ENCODE data around the gene MAP6D1.

GRCh38 chr3:183824761-183825455, 469 bp downstream of the MAP6D1 start:
- TF ChIP-seq CTCF (IDR thresholded peaks at IDR 0.05) = no peak
- no peak for TF ChIP-seq POLR2AphosphoS5 (IDR thresholded peaks at IDR 0.05)
- TF ChIP-seq POLR2A (IDR thresholded peaks at IDR 0.05) = no peak
- TF ChIP-seq EP300 (IDR thresholded peaks at IDR 0.05) = no peak

Data from sigmoid colon (tissue), 4 donors.